ENCODE measurements around the gene CASQ1. TPM values are rescaled to one million over a fixed set of nuclear protein-coding genes. Genes with fewer than 3 reads are reported as not detected.

The CASQ1 gene
- total and polyA plus RNA-seq, 9 of the 15 experiments (the other 6 are each of a cell fraction or from before 2014, with no cell fraction given) = not detected

GRCh38 chr1:160205242-160206035 is 15.1 kb downstream of the CASQ1 start, which contains the start of gene PEA15 (continued):
- TF ChIP-seq CHD7 (IDR thresholded peaks at IDR 0.05; ENCODE audit: low read depth, low read length) (no peak), PTTG1 (tag; IDR thresholded peaks at IDR 0.05; ENCODE audit: low read depth) (no peak), ZC3H4 (CRISPR knock-in tag; IDR thresholded peaks at IDR 0.05; ENCODE audit: borderline replicate concordance) (no peak), ZNF77 (CRISPR knock-in tag; IDR thresholded peaks at IDR 0.05) (no peak), PHB2 (IDR thresholded peaks at IDR 0.05; ENCODE audit: low read depth) (no peak), HIVEP1 (CRISPR knock-in tag; IDR thresholded peaks at IDR 0.05) (no peak), HCFC1 (IDR thresholded peaks at IDR 0.05; ENCODE audit: low read depth, low read length) (no peak), JUND (IDR thresholded peaks at IDR 0.05; ENCODE audit: borderline replicate concordance, low read depth, low read length) (no peak), JUND (tag; IDR thresholded peaks at IDR 0.05; ENCODE audit: borderline replicate concordance, low read depth, low read length) (no peak), ID3 (CRISPR knock-in tag; IDR thresholded peaks at IDR 0.05) (no peak), ID3 (tag; IDR thresholded peaks at IDR 0.05) (no peak), IFI16 (CRISPR knock-in tag; IDR thresholded peaks at IDR 0.05) (no peak), CTCFL (IDR thresholded peaks at IDR 0.05; ENCODE audit: borderline replicate concordance, insufficient read depth, low read depth, low read length, poor library complexity, severe bottlenecking) (no peak), ELF4 (CRISPR knock-in tag; IDR thresholded peaks at IDR 0.05) (no peak)

Data from K562 (cell line).